Neural cell (in vitro differentiated cells): Measurements from ENCODE around the gene TAF11L8. TPM values are rescaled to one million over a fixed set of nuclear protein-coding genes. Genes with fewer than 3 reads are reported as not detected.
"Not testable (repeated sequence)": the region's sequence is repeated elsewhere in the genome, so short reads cannot be mapped to it uniquely, and the experiment has no call there.

ENCODE experiments used
- H2AFZ ChIP-seq: fragments of 200-600, 300-800 bp; sonication (generic), shearing (Covaris generic); 2 replicates; pipeline ENCODE4 v1.6.0; 2014; ENCODE audit warnings: low read depth, mild to moderate bottlenecking, antibody characterized with exemption, low read length, moderate library complexity
- H3F3A ChIP-seq: fragments of 200-600 bp; shearing (Covaris generic); 2 replicates; pipeline ENCODE4 v1.6.1; 2016; ENCODE audit warnings: mild to moderate bottlenecking, moderate library complexity, mixed read lengths, antibody characterized with exemption, low read length; ENCODE audit not compliant: insufficient read depth, poor library complexity, severe bottlenecking
- H3K27ac ChIP-seq: fragments of 200-600, 300-800 bp; sonication (generic), shearing (Covaris generic); 2 replicates; pipeline ENCODE4 v1.5.1; 2014; ENCODE audit warnings: mild to moderate bottlenecking, low read length, moderate library complexity
- H3K27me3 ChIP-seq: fragments of 300-800, 200-600 bp; sonication (generic), shearing (Covaris generic); 2 replicates; pipeline ENCODE4 v1.6.0; 2014; ENCODE audit warnings: mild to moderate bottlenecking, low read depth, low read length, moderate library complexity; ENCODE audit not compliant: insufficient read depth
- H3K36me3 ChIP-seq: fragments of 300-800, 200-600 bp; sonication (generic), shearing (Covaris generic); 2 replicates; pipeline ENCODE4 v1.5.1; 2014; ENCODE audit warnings: mild to moderate bottlenecking, antibody characterized with exemption, low read length, moderate library complexity; ENCODE audit not compliant: insufficient read depth
- H3K4me2 ChIP-seq: fragments of 300-800, 200-600 bp; sonication (generic), shearing (Covaris generic); 2 replicates; pipeline ENCODE4 v1.6.0; 2014; ENCODE audit warnings: mild to moderate bottlenecking, low read length
- H3K4me3 ChIP-seq: fragments of 300-800, 200-600 bp; sonication (generic), shearing (Covaris generic); 2 replicates; pipeline ENCODE4 v1.5.1; 2014; ENCODE audit warnings: mild to moderate bottlenecking, low read length, moderate library complexity
- H3K79me2 ChIP-seq: fragments of 200-600 bp; shearing (Covaris generic); replicated peaks from 2 replicates; pipeline ENCODE4 v1.6.0; 2014; ENCODE audit warnings: mild to moderate bottlenecking, low read length, moderate library complexity; ENCODE audit not compliant: insufficient read depth
- H3K9ac ChIP-seq: fragments of 300-800, 200-600 bp; sonication (generic), shearing (Covaris generic); 2 replicates; pipeline ENCODE4 v1.6.1; 2016; ENCODE audit warnings: mild to moderate bottlenecking, low read length, mixed read lengths
- H3K9me2 ChIP-seq: fragments of 200-600 bp; shearing (Covaris generic); 2 replicates; pipeline ENCODE4 v1.6.1; 2016; ENCODE audit warnings: mild to moderate bottlenecking, low read length, mixed read lengths; ENCODE audit not compliant: insufficient read depth
- H3K9me3 ChIP-seq: fragments of 200-600, 300-800 bp; sonication (generic), shearing (Covaris generic); 2 replicates; pipeline ENCODE4 v1.6.1; 2016; ENCODE audit warnings: mild to moderate bottlenecking, mixed run types, low read length, moderate library complexity, mixed read lengths
- H4K20me1 ChIP-seq: fragments of 200-600 bp; shearing (Covaris generic); 2 replicates; pipeline ENCODE4 v1.6.1; 2016; ENCODE audit warnings: mild to moderate bottlenecking, mixed run types; ENCODE audit not compliant: insufficient read depth
- CTCF ChIP-seq: fragments of 450-650 bp; IDR thresholded peaks from 2 replicates; pipeline ENCODE4 v1.5.1; 2014; ENCODE audit warnings: antibody characterized with exemption, mild to moderate bottlenecking, moderate library complexity; ENCODE audit not compliant: poor library complexity, severe bottlenecking
- EP300 ChIP-seq: fragments of 450-650 bp; conservative IDR thresholded peaks from 2 replicates; pipeline ENCODE4 v1.6.1; 2014; ENCODE audit warnings: antibody characterized with exemption, mild to moderate bottlenecking, moderate library complexity; ENCODE audit not compliant: poor library complexity, severe bottlenecking
- EZH2 ChIP-seq: fragments of 200-600, 300-800 bp; shearing (Covaris generic), sonication (generic); IDR thresholded peaks from 2 replicates; pipeline ENCODE4 v1.6.1; 2014; ENCODE audit warnings: antibody characterized with exemption, low read length, borderline replicate concordance, mild to moderate bottlenecking; ENCODE audit not compliant: insufficient read depth, poor library complexity, severe bottlenecking
- MXI1 ChIP-seq: fragments of 450-650 bp; conservative IDR thresholded peaks from 2 replicates; pipeline ENCODE4 v1.6.1; 2014; ENCODE audit warnings: antibody characterized with exemption, mild to moderate bottlenecking; ENCODE audit not compliant: poor library complexity, severe bottlenecking
- POLR2AphosphoS5 ChIP-seq: IDR thresholded peaks from 2 replicates; pipeline ENCODE4 v1.6.1; 2012
- RAD21 ChIP-seq: fragments of 450-650 bp; conservative IDR thresholded peaks from 2 replicates; pipeline ENCODE4 v1.6.1; 2014; ENCODE audit warnings: antibody characterized with exemption, mild to moderate bottlenecking, moderate library complexity
- SMC3 ChIP-seq: fragments of 450-650 bp; conservative IDR thresholded peaks from 2 replicates; pipeline ENCODE4 v1.6.1; 2014; ENCODE audit warnings: antibody characterized with exemption, mild to moderate bottlenecking, moderate library complexity; ENCODE audit not compliant: poor library complexity
- TAF1 ChIP-seq: IDR thresholded peaks from 2 replicates; pipeline ENCODE4 v1.6.1; 2012; ENCODE audit warnings: low read depth
- polyA minus RNA-seq: library from RNA; depleted of rRNA, polyadenylated mRNA; stranded (reverse); fragments of >200 nt; gene quantifications from 2 replicates; pipeline ENCODE4 v1.2.3, GENCODE V29; 2014
- polyA plus RNA-seq: library from polyadenylated mRNA; depleted of rRNA; stranded (reverse); fragments of >200 nt; gene quantifications from 2 replicates; pipeline ENCODE4 v1.2.3, GENCODE V29; 2014
- TF ChIP-seq, protein P1 (sequence below): IDR thresholded peaks from 2 replicates; pipeline ENCODE4 v1.6.1; 2012; ENCODE audit warnings: borderline replicate concordance

Gene TAF11L8
- polyA plus RNA-seq, result not detected in 2 replicates
- not detected in 2 replicates for polyA minus RNA-seq

DNA sequence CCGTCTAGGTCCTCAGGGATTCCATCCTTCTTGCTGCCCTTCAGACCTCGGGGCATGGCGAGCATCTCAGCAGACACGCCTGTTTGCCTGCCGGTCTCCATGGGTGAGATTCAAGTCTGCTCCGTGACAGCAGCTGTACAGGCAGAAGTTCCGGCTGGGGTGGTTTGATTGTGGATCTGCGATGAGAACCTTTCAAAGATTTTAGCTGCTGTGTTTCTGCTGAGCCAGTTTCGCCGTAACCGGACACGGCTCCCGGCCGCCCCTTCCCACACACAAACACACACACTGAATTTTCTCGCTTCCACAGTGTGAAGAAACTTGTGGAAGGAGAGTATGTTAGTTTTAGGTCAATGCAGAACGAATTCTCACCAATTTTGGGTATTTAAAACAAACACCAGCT is at the start of gene TAF11L8:
Gene TAF11L8, minus strand, starts transcription at position 101 of the 400 bp plus-strand sequence.
- H2AFZ ChIP-seq, H3K36me3 ChIP-seq, H3K9me2 ChIP-seq, H3F3A ChIP-seq, H3K9me3 ChIP-seq, H3K4me2 ChIP-seq, H3K27me3 ChIP-seq, H3K27ac ChIP-seq, H4K20me1 ChIP-seq, H3K4me3 ChIP-seq, H3K9ac ChIP-seq, H3K79me2 ChIP-seq: not testable (repeated sequence)

DNA sequence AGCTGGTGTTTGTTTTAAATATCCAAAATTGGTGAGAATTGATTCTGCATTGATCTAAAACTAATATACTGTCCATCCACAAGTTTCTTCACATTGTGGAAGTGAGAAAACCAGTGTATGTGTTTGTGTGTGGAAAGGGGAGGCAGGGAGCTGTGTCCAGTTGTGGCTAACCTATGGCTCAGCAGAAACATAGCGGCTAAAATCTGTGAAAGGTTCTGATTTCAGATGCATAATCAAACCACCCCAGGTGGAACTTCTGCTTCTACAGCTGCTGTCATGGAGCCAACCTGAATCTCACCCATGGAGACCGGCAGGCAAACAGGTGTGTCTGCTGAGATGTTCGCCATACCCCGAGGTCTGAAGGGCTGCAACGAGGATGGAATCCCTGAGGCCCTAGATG is 43.4 kb upstream of the TAF11L8 start, which contains the start of gene TAF11L14:
Gene TAF11L14, plus strand, starts transcription at position 301 of the 400 bp plus-strand sequence.
- Histone ChIP-seq H3K36me3 (no peaks in the 10 kb centered on the region), H3F3A (no peaks in the 10 kb centered on the region), H3K27ac (no peak within 1 kb of the TSS), H3K4me2 (no peak within 1 kb of the TSS), H3K9me2 (no peaks in the 10 kb centered on the region), H4K20me1 (no peaks in the 10 kb centered on the region), H3K9ac (no peak within 1 kb of the TSS), H3K79me2 (no peaks in the 10 kb centered on the region), H3K9me3 (no peaks in the 10 kb centered on the region), H2AFZ (no peak within 1 kb of the TSS), H3K27me3 (no peaks in the 10 kb centered on the region), H3K4me3 (no peak within 1 kb of the TSS)
- no peak for TF ChIP-seq CTCF
- no peak for TF ChIP-seq RAD21
- no peak for TF ChIP-seq TAF1
- TF ChIP-seq POLR2AphosphoS5, result no peak
- TF ChIP-seq, protein P1, sequence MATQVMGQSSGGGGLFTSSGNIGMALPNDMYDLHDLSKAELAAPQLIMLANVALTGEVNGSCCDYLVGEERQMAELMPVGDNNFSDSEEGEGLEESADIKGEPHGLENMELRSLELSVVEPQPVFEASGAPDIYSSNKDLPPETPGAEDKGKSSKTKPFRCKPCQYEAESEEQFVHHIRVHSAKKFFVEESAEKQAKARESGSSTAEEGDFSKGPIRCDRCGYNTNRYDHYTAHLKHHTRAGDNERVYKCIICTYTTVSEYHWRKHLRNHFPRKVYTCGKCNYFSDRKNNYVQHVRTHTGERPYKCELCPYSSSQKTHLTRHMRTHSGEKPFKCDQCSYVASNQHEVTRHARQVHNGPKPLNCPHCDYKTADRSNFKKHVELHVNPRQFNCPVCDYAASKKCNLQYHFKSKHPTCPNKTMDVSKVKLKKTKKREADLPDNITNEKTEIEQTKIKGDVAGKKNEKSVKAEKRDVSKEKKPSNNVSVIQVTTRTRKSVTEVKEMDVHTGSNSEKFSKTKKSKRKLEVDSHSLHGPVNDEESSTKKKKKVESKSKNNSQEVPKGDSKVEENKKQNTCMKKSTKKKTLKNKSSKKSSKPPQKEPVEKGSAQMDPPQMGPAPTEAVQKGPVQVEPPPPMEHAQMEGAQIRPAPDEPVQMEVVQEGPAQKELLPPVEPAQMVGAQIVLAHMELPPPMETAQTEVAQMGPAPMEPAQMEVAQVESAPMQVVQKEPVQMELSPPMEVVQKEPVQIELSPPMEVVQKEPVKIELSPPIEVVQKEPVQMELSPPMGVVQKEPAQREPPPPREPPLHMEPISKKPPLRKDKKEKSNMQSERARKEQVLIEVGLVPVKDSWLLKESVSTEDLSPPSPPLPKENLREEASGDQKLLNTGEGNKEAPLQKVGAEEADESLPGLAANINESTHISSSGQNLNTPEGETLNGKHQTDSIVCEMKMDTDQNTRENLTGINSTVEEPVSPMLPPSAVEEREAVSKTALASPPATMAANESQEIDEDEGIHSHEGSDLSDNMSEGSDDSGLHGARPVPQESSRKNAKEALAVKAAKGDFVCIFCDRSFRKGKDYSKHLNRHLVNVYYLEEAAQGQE, result no peak
- no peak for TF ChIP-seq SMC3
- no peak for TF ChIP-seq EP300
- no peak for TF ChIP-seq MXI1
- TF ChIP-seq EZH2, result no peak

- H3K4me3 ChIP-seq, H4K20me1 ChIP-seq, H3K9ac ChIP-seq, H3K9me2 ChIP-seq, H3K79me2 ChIP-seq, H3K4me2 ChIP-seq, H3K36me3 ChIP-seq, H3K27ac ChIP-seq, H2AFZ ChIP-seq, H3F3A ChIP-seq, H3K9me3 ChIP-seq, H3K27me3 ChIP-seq: not testable (repeated sequence)
These were observed 41.0 kb upstream of the TAF11L8 start, which contains the start of gene TAF11L13 for GRCh38 chr5:17631788-17632187. Gene TAF11L13 (plus strand): TSS chr5:17632088.
